Embryonic facial prominence (tissue), 1 donor: Measurements from ENCODE around the gene C16orf92.
"Not testable (repeated sequence)": the region's sequence is repeated elsewhere in the genome, so short reads cannot be mapped to it uniquely, and the experiment has no call there.

ENCODE experiments used
- DNase-seq: peaks from one replicate; pipeline ENCODE4 v3.0.0-alpha.2; 2016; ENCODE audit errors: extremely low spot score

Gene C16orf92

DNA sequence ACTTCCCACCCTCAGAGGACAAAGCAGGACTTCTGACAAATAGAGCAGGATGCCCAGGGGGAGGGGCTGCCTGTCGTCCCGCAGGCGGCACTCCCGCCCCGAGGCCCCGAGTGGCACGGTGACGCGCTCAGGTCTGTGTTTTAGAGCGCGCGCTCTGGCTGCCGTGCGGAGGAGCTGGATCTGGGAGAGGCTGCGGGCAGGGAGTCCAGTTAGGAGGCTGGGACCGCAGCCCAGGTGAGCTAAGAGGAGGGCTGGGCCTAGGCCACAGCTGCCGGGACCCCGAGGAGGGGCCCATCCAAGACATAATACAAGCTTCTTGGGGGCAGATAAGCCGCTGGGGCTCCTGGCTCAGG, 18.6 kb upstream of the C16orf92 start:
- no peak for DNase-seq

DNA sequence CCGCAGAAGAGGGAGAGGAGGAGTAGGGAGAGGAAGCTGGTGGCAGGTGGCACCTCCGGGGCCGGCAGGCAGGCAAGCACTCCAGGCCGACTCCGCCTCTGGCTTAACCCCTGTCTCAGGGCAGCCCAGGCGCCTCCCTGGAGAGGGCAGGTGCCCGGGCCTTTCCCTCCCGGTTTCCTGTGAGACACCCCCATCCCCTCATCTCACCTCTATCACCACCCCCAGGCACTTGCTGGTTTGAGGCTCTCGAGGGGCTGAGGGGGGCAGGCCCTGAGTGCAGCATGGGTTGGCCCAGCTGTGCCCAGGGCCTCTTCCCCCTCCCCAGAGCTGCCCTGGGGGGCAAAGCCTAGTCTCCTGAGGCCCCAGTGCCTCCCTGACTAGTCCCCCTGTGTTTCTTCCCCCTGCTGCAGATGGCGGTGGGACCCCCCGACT, 18.2 kb upstream of the C16orf92 start:
- no peak for DNase-seq

GRCh38 chr16:30005341-30006094, 17.5 kb upstream of the C16orf92 start:
- DNase-seq = no peak

GRCh38 chr16:30006095-30006473, 16.9 kb upstream of the C16orf92 start:
- no peak for DNase-seq

GRCh38 chr16:30006659-30007377, 16.2 kb upstream of the C16orf92 start:
- no peak for DNase-seq

GRCh38 chr16:30007378-30007895, 15.6 kb upstream of the C16orf92 start:
- DNase-seq = no peak

- no peak for DNase-seq
Observed at GRCh38 chr16:30009085-30009862, 13.7 kb upstream of the C16orf92 start.

GRCh38 chr16:30009990-30010843, 12.8 kb upstream of the C16orf92 start:
- no peak for DNase-seq

- no peak for DNase-seq
Observed at GRCh38 chr16:30010844-30011713, 11.9 kb upstream of the C16orf92 start, which contains the start of gene DOC2A. DOC2A (minus strand) TSS chr16:30011027; CDS start chr16:30010222, 805 bp downstream.

GRCh38 chr16:30011714-30012504, 11.1 kb upstream of the C16orf92 start:
- DNase-seq = no peak

DNA sequence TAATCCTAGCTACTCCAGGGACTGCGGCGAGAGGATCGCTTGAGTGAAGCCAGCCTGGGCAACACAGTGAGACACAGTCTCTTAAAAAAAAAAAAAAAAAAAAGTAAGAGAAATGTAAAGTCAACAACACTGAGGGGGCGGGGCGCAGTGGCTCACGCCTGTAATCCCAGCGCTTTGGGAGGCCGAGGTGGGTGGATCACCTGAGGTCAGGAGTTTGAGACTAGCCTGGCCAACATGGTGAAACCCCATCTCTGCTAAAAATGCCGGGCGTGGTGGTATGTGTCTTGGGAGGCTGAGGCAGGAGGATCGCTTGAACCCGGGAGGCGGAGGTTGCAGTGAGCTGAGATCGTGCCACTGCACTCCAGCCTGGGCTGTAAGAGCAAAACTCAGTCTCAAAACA, 10.4 kb upstream of the C16orf92 start:
- DNase-seq = not testable (repeated sequence)

GRCh38 chr16:30015450-30015849, 7.5 kb upstream of the C16orf92 start:
- not testable (repeated sequence) for DNase-seq

DNA sequence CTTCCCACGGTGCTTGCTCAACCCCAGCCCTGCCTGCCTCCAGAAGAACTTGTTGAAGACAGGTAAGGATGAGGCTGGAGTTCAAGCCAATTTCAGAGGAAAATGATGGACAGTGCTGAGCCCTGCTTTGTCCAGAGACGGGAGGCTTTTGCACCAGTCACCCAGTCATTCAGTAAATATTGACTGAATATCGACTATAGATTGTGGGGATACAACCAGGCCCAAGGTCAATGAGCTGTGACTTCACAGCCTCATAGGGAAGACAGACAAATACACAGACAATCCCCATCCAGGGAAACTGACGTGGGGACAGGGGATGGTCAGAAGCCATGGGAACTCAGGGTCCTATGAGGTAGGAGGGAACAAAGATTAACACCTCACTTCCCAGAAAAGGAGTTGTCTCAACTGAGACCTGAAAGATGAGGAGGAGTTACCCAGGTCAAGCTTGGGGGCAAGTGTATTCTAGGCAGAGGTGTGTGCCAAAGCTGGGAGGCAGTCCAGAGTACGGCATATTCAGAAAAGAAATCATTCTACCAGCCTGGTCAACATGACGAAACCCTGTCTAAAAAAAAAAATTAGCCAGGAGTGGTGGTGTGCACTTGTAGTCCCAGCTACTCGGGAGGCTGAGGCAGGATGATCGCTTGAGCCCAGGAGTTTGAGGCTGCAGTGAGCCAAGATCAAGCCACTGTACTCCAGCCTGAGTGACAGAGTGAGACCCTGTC, 6.3 kb upstream of the C16orf92 start:
- no peak for DNase-seq

DNA sequence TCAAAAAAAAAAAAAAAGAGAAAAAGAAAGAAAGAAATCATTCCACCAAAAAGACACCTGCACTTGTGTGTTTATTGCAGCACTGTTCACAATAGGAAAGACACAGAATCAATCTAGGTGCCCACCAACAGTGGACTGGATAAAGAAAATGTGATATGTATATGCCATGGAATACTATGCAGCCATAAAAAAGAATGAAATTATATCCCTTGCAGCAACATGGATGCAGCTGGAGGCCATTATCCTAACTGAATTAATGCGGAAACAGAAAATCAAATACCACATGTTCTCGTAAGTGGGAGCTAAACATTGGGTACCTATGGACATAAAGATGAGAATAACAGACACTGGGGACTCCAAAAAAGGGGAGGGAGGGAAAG, 5.7 kb upstream of the C16orf92 start:
- no peak for DNase-seq

GRCh38 chr16:30017937-30018336, 5.1 kb upstream of the C16orf92 start:
- not testable (repeated sequence) for DNase-seq

- DNase-seq = no peak
Observed at GRCh38 chr16:30018731-30019158, 4.3 kb upstream of the C16orf92 start.

GRCh38 chr16:30023586-30023985, 588 bp downstream of the C16orf92 start:
- no peak for DNase-seq

DNA sequence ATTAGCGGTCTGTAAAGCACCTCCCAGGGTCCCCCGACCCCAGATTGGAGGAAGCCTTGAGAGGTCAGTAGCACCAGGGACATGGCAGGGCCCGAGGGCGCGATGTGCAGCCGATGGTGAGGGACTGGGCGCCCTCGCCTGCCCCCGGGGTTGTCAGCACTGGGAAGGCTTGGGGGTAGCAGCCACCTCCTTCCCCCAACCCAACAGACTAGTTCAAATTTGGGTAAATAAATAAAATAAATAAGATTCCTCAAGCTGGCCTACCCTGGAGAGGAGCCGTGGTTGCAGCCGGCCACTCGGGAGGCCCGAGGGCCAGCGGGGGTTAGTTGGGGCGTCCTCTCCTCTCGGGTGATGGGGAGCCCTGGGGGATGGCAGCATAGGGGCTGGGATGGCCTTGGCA, 1.5 kb downstream of the C16orf92 start:
- DNase-seq = no peak

DNA sequence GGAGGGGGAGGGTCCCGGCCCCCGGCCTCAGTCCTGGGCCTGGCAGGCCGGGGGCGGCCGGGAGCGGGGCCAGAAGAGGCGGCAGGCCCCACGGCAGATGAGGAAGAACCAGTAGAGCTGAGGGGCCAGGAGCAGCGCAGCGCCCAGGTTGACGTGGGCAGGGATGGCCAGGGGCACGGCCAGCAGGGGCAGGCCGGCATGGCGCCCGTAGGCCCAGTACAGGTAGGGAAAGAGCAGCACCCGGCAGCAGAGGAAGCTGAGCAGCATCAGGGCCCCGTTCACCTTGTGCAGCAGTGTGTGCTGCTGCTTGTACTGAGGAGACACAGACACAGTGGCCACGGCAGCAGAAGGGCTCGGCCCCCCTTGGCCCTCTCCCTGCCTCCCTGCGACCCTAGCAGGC, 2.2 kb downstream of the C16orf92 start:
- no peak for DNase-seq
